WERI-Rb-1 (cell line): ENCODE data around the gene ELAPOR2.
"Not testable (repeated sequence)": the region's sequence is repeated elsewhere in the genome, so short reads cannot be mapped to it uniquely, and the experiment has no call there.

Source experiments
- DNase-seq: peaks from one replicate; pipeline ENCODE4 v3.0.0-alpha.2; 2020
- H3K27ac ChIP-seq: fragments of 250-450 bp; sonication (Bioruptor Pico); 2 replicates; pipeline ENCODE4 v1.5.1; 2020; ENCODE audit warnings: mild to moderate bottlenecking, moderate library complexity
- H3K27me3 ChIP-seq: fragments of 250-450 bp; sonication (Bioruptor Pico); 2 replicates; pipeline ENCODE4 v1.5.1; 2021; ENCODE audit warnings: mild to moderate bottlenecking, low read depth, moderate library complexity; ENCODE audit not compliant: insufficient read depth, severe bottlenecking
- H3K36me3 ChIP-seq: fragments of 250-450 bp; sonication (Bioruptor Pico); 2 replicates; pipeline ENCODE4 v1.5.1; 2020; ENCODE audit warnings: mild to moderate bottlenecking, moderate library complexity
- H3K4me3 ChIP-seq: 2 replicates; pipeline ENCODE4 v1.5.1; 2011; ENCODE audit warnings: low read depth, mild to moderate bottlenecking, control low read depth, low read length
- H3K9me3 ChIP-seq: fragments of 250-450 bp; sonication (Bioruptor Pico); 2 replicates; pipeline ENCODE4 v1.5.1; 2021; ENCODE audit warnings: mild to moderate bottlenecking, moderate library complexity; ENCODE audit not compliant: severe bottlenecking
- CTCF ChIP-seq: IDR thresholded peaks from 2 replicates; pipeline ENCODE4 v1.5.1; 2011; ENCODE audit warnings: low read depth, mild to moderate bottlenecking, control low read depth, inconsistent platforms, low read length

Gene ELAPOR2

GRCh38 chr7:87056346-87056745 is 3.1 kb downstream of the ELAPOR2 start:
- no peaks in the 10 kb centered on the region for H3K9me3 ChIP-seq
- H3K4me3 ChIP-seq: no peak overlapping the region
- DNase-seq: no peak
- no peaks in the 10 kb centered on the region for H3K36me3 ChIP-seq
- no peak for TF ChIP-seq CTCF
- no peak overlapping the region for H3K27ac ChIP-seq
- no peaks in the 10 kb centered on the region for H3K27me3 ChIP-seq

- no peaks in the 10 kb centered on the region for H3K36me3 ChIP-seq
- no peaks in the 10 kb centered on the region for H3K9me3 ChIP-seq
- H3K27ac ChIP-seq: no peak overlapping the region
- no peaks in the 10 kb centered on the region for H3K27me3 ChIP-seq
- TF ChIP-seq CTCF: no peak
- DNase-seq: no peak
- no peak overlapping the region for H3K4me3 ChIP-seq
Measured at GRCh38 chr7:87048839-87049238, 10.6 kb downstream of the ELAPOR2 start.

GRCh38 chr7:87046456-87046855 is 13.0 kb downstream of the ELAPOR2 start:
- no peak overlapping the region for H3K4me3 ChIP-seq
- TF ChIP-seq CTCF: no peak
- no peaks in the 10 kb centered on the region for H3K9me3 ChIP-seq
- no peaks in the 10 kb centered on the region for H3K36me3 ChIP-seq
- no peak for DNase-seq
- H3K27ac ChIP-seq: no peak overlapping the region
- H3K27me3 ChIP-seq: no peaks in the 10 kb centered on the region

GRCh38 chr7:87044713-87045112 is 14.7 kb downstream of the ELAPOR2 start:
- H3K27ac ChIP-seq, H3K36me3 ChIP-seq, DNase-seq, H3K4me3 ChIP-seq, H3K27me3 ChIP-seq, H3K9me3 ChIP-seq: not testable (repeated sequence)

GRCh38 chr7:87041586-87041985 is 17.9 kb downstream of the ELAPOR2 start:
- H3K4me3 ChIP-seq, H3K9me3 ChIP-seq, H3K36me3 ChIP-seq, H3K27me3 ChIP-seq, H3K27ac ChIP-seq, DNase-seq: not testable (repeated sequence)

- not testable (repeated sequence) for DNase-seq, H3K9me3 ChIP-seq, H3K27me3 ChIP-seq, H3K4me3 ChIP-seq, H3K27ac ChIP-seq, H3K36me3 ChIP-seq
Measured at GRCh38 chr7:87039691-87040299, 19.7 kb downstream of the ELAPOR2 start.

GRCh38 chr7:87038993-87039690 is 20.3 kb downstream of the ELAPOR2 start:
- Histone ChIP-seq H3K27ac (no peak overlapping the region), H3K27me3 (no peaks in the 10 kb centered on the region), H3K4me3 (no peak overlapping the region), H3K36me3 (no peaks in the 10 kb centered on the region), H3K9me3 (no peaks in the 10 kb centered on the region)
- DNase-seq: no peak
- no peak for TF ChIP-seq CTCF
